DND-41 (cell line): ENCODE data around the gene PRKRA.

Source experiments
- ATAC-seq: fragments of 200-7000 bp; cut with Tn5 transposase; 3 replicates; pipeline ENCODE4 v1.9.1; 2021; ENCODE audit warnings: low read depth; ENCODE audit not compliant: insufficient read depth
- DNase-seq: peaks from one replicate; pipeline ENCODE4 v3.0.0-alpha.2; 2020
- H2AFZ ChIP-seq: 2 replicates; pipeline ENCODE4 v1.6.0; 2012; ENCODE audit warnings: low read depth, low read length
- H3K27ac ChIP-seq: 2 replicates; pipeline ENCODE4 v1.5.1; 2012; ENCODE audit warnings: low read length, inconsistent platforms
- H3K27me3 ChIP-seq: fragments of 200-600 bp; sonication (generic); 2 replicates; pipeline ENCODE4 v1.6.0; 2012; ENCODE audit warnings: low read length, mild to moderate bottlenecking, inconsistent platforms; ENCODE audit not compliant: insufficient read depth, poor library complexity
- H3K36me3 ChIP-seq: 2 replicates; pipeline ENCODE4 v1.5.1; 2012; ENCODE audit warnings: low read length, inconsistent platforms; ENCODE audit not compliant: insufficient read depth
- H3K4me1 ChIP-seq: 2 replicates; pipeline ENCODE4 v1.5.1; 2012; ENCODE audit warnings: mild to moderate bottlenecking, low read length; ENCODE audit not compliant: insufficient read depth
- H3K4me2 ChIP-seq: 2 replicates; pipeline ENCODE4 v1.6.0; 2012; ENCODE audit warnings: mild to moderate bottlenecking, moderate library complexity, low read length, inconsistent platforms; ENCODE audit not compliant: insufficient read depth
- H3K4me3 ChIP-seq, 2 experiments: fragments of 200-600 bp in 1 of 2; shearing (Covaris generic) in 1 of 2; 2 replicates each; pipeline ENCODE4 v1.5.1; 2012 to 2016; ENCODE audit warnings: inconsistent platforms in 2 of 2, low read length in 2 of 2, mild to moderate bottlenecking in 2 of 2, low read depth in 1 of 2, moderate library complexity in 1 of 2
- H3K79me2 ChIP-seq: 2 replicates; pipeline ENCODE4 v1.6.0; 2012; ENCODE audit warnings: low read length, inconsistent platforms; ENCODE audit not compliant: insufficient read depth
- H3K9ac ChIP-seq: 2 replicates; pipeline ENCODE4 v1.6.0; 2012; ENCODE audit warnings: low read depth, mild to moderate bottlenecking, inconsistent platforms, low read length, moderate library complexity
- H3K9me3 ChIP-seq: 2 replicates; pipeline ENCODE4 v1.5.1; 2012; ENCODE audit warnings: low read length, moderate library complexity, mild to moderate bottlenecking, inconsistent platforms; ENCODE audit not compliant: insufficient read depth, severe bottlenecking
- H4K20me1 ChIP-seq: 2 replicates; pipeline ENCODE4 v1.6.0; 2012; ENCODE audit warnings: low read length; ENCODE audit not compliant: insufficient read depth
- CTCF ChIP-seq: IDR thresholded peaks from 2 replicates; pipeline ENCODE4 v1.5.1; 2012; ENCODE audit warnings: borderline replicate concordance, low read length, moderate library complexity, mild to moderate bottlenecking; ENCODE audit not compliant: poor library complexity, severe bottlenecking; ENCODE audit errors: extremely low read depth
- EZH2 ChIP-seq: IDR thresholded peaks from 3 replicates; pipeline ENCODE4 v1.6.1; 2012; ENCODE audit warnings: borderline replicate concordance, low read depth, mild to moderate bottlenecking, moderate library complexity, low read length, inconsistent platforms; ENCODE audit not compliant: severe bottlenecking

Gene PRKRA

GRCh38 chr2:178496049-178496448 is 45.1 kb upstream of the PRKRA start:
- H3K4me3 ChIP-seq, result no peak overlapping the region
- DNase-seq, result no peak
- no peak overlapping the region for H3K4me2 ChIP-seq
- TF ChIP-seq EZH2, result no peak
- TF ChIP-seq CTCF, result no peak
- peaks cover 85% of the 10 kb centered on the region for H3K36me3 ChIP-seq
- H3K27me3 ChIP-seq, result no peaks in the 10 kb centered on the region
- H3K27ac ChIP-seq, result no peak overlapping the region
- H2AFZ ChIP-seq, result no peak overlapping the region
- no peaks in the 10 kb centered on the region for H4K20me1 ChIP-seq
- H3K9me3 ChIP-seq, result no peaks in the 10 kb centered on the region
- no peak for ATAC-seq
- H3K4me1 ChIP-seq, result no peaks in the 10 kb centered on the region
- H3K79me2 ChIP-seq, result no peaks in the 10 kb centered on the region
- no peak overlapping the region for H3K9ac ChIP-seq

GRCh38 chr2:178491612-178492011 is 40.6 kb upstream of the PRKRA start:
- H3K4me1 ChIP-seq, result no peaks in the 10 kb centered on the region

GRCh38 chr2:178485356-178485755 is 34.4 kb upstream of the PRKRA start:
- H3K79me2 ChIP-seq, result peaks cover 83% of the 10 kb centered on the region
- no peak overlapping the region for H3K27ac ChIP-seq
- TF ChIP-seq EZH2 (no peak), CTCF (no peak)
- H3K4me1 ChIP-seq, result peaks cover 37% of the 10 kb centered on the region
- no peaks in the 10 kb centered on the region for H3K27me3 ChIP-seq
- no peaks in the 10 kb centered on the region for H3K9me3 ChIP-seq
- no peak for DNase-seq
- ATAC-seq, result no peak
- H3K4me3 ChIP-seq, result no peak overlapping the region
- H4K20me1 ChIP-seq, result peaks cover 15% of the 10 kb centered on the region; the same call in 1 of the 2 replicates
- H2AFZ ChIP-seq, result no peak overlapping the region
- H3K36me3 ChIP-seq, result peaks cover 37% of the 10 kb centered on the region
- no peak overlapping the region for H3K9ac ChIP-seq
- H3K4me2 ChIP-seq, result no peak overlapping the region

More at GRCh38 chr2:178491612-178492011, 40.6 kb upstream of the PRKRA start:
- H4K20me1 ChIP-seq, result peaks cover 2% of the 10 kb centered on the region; the same call in 1 of the 2 replicates
- H3K9ac ChIP-seq, result no peak overlapping the region
- no peak overlapping the region for H2AFZ ChIP-seq
- no peaks in the 10 kb centered on the region for H3K27me3 ChIP-seq
- H3K79me2 ChIP-seq, result peaks cover 21% of the 10 kb centered on the region
- H3K27ac ChIP-seq, result no peak overlapping the region
- no peak overlapping the region for H3K4me3 ChIP-seq
- DNase-seq (no peak), ATAC-seq (no peak)
- H3K9me3 ChIP-seq, result no peaks in the 10 kb centered on the region
- no peak overlapping the region for H3K4me2 ChIP-seq
- TF ChIP-seq CTCF (no peak), EZH2 (no peak)
- H3K36me3 ChIP-seq, result peaks cover 77% of the 10 kb centered on the region
